GM23248 (cell line): ENCODE measurements around the gene SNRK. TPM values are rescaled to one million over a fixed set of nuclear protein-coding genes. Genes with fewer than 3 reads are reported as not detected.

Experiments
- DNase-seq: peaks from one replicate; pipeline ENCODE4 v3.0.0-alpha.2; 2015
- H2AFZ ChIP-seq: fragments of 200-600 bp; sonication (generic); 2 replicates; pipeline ENCODE4 v1.6.1; 2016; ENCODE audit warnings: antibody characterized with exemption
- H3F3A ChIP-seq: fragments of 200-600 bp; sonication (generic); 2 replicates; pipeline ENCODE4 v1.6.1; 2016; ENCODE audit warnings: mild to moderate bottlenecking, antibody characterized with exemption, mixed run types; ENCODE audit not compliant: insufficient read depth
- H3K27ac ChIP-seq: fragments of 200-600 bp; sonication (generic); 2 replicates; pipeline ENCODE4 v1.5.1; 2016; ENCODE audit warnings: mild to moderate bottlenecking
- H3K27me3 ChIP-seq: fragments of 200-600 bp; sonication (generic); replicated peaks from 2 replicates; pipeline ENCODE4 v1.6.1; 2016; ENCODE audit warnings: mild to moderate bottlenecking; ENCODE audit not compliant: insufficient read depth
- H3K36me3 ChIP-seq: fragments of 200-600 bp; sonication (generic); 2 replicates; pipeline ENCODE4 v1.6.1; 2016; ENCODE audit warnings: low read depth, mild to moderate bottlenecking
- H3K4me1 ChIP-seq: fragments of 200-600 bp; sonication (generic); 2 replicates; pipeline ENCODE4 v1.6.1; 2016; ENCODE audit warnings: mild to moderate bottlenecking; ENCODE audit not compliant: insufficient read depth
- H3K4me2 ChIP-seq: fragments of 200-600 bp; sonication (generic); one replicate; pipeline ENCODE4 v1.6.1; 2016; ENCODE audit warnings: mild to moderate bottlenecking; ENCODE audit not compliant: unreplicated experiment
- H3K4me3 ChIP-seq: fragments of 200-600 bp; sonication (generic); 2 replicates; pipeline ENCODE4 v1.5.1; 2016; ENCODE audit warnings: mild to moderate bottlenecking
- H3K79me2 ChIP-seq: fragments of 200-600 bp; sonication (generic); 2 replicates; pipeline ENCODE4 v1.6.1; 2016; ENCODE audit warnings: mild to moderate bottlenecking; ENCODE audit not compliant: insufficient read depth
- H3K9ac ChIP-seq: fragments of 200-600 bp; sonication (generic); 2 replicates; pipeline ENCODE4 v1.6.1; 2016; ENCODE audit warnings: mild to moderate bottlenecking
- H3K9me2 ChIP-seq: fragments of 200-600 bp; sonication (generic); 2 replicates; pipeline ENCODE4 v1.6.1; 2016; ENCODE audit warnings: mixed run types, mild to moderate bottlenecking, moderate library complexity; ENCODE audit not compliant: insufficient read depth
- H3K9me3 ChIP-seq: fragments of 200-600 bp; sonication (generic); one replicate; pipeline ENCODE4 v1.6.1; 2017; ENCODE audit warnings: low read depth
- H4K20me1 ChIP-seq: fragments of 200-600 bp; sonication (generic); 2 replicates; pipeline ENCODE4 v1.6.0; 2016; ENCODE audit not compliant: insufficient read depth
- EZH2 ChIP-seq: fragments of 200-600 bp; sonication (generic); IDR thresholded peaks from 2 replicates; pipeline ENCODE4 v1.6.1; 2018; ENCODE audit warnings: antibody characterized with exemption, mild to moderate bottlenecking; ENCODE audit not compliant: insufficient read depth, poor library complexity, severe bottlenecking
- EZH2phosphoT487 ChIP-seq: fragments of 200-600 bp; sonication (generic); IDR thresholded peaks from 2 replicates; pipeline ENCODE4 v1.6.1; 2018; ENCODE audit warnings: antibody characterized with exemption, moderate library complexity, mild to moderate bottlenecking, low read depth; ENCODE audit not compliant: insufficient read depth
- WGBS, 2 experiments: methylation state at CpG; one replicate each; pipeline ENCODE4 v1.1.6; 2015 to 2017; ENCODE audit warnings: low lambda C conversion rate in 2 of 2, low coverage in 1 of 2; ENCODE audit errors: missing lambda C conversion rate in 2 of 2; 5-methylcytosine and 5-hydroxymethylcytosine counted together
- in situ Hi-C: fragments of 300-500 bp; cut with MboI; formaldehyde crosslinking; loops from 2 replicates; pipeline ENCODE4 v1.15.0; 2020
- polyA plus RNA-seq: library from polyadenylated mRNA; unstranded; fragments of >200 nt; fragmentation: Nextera tagmentation; extraction: Ambion mirVana; gene quantifications from 2 replicates; pipeline ENCODE4 v1.2.1, GENCODE V29; 2016
- total RNA-seq: library from RNA; depleted of rRNA; stranded (reverse); fragments of >200 nt; shearing (Covaris generic); gene quantifications from 2 replicates; pipeline ENCODE4 v1.2.3, GENCODE V29; 2014

SNRK gene
- total and polyA plus RNA-seq, 2 experiments from 2014 or later: 6.4 to 15.0 TPM

- DNase-seq: no peak
- Histone ChIP-seq H3K27ac (no peak overlapping the region), H3K9ac (no peak overlapping the region), H3K4me1 (no peaks in the 10 kb centered on the region), H3K4me2 (no peak overlapping the region), H2AFZ (no peak overlapping the region), H3K4me3 (no peak overlapping the region), H4K20me1 (no peaks in the 10 kb centered on the region), H3K27me3 (peaks cover 21% of the 10 kb centered on the region; the same call in 1 of the 2 replicates), H3K9me2 (no peaks in the 10 kb centered on the region), H3K36me3 (no peaks in the 10 kb centered on the region), H3K79me2 (no peaks in the 10 kb centered on the region), H3K9me3 (no peaks in the 10 kb centered on the region), H3F3A (no peaks in the 10 kb centered on the region)
- TF ChIP-seq EZH2phosphoT487: no peak
- no peak for TF ChIP-seq EZH2
- in situ Hi-C loops: no loop called here
These were observed 36.9 kb upstream of the SNRK start for GRCh38 chr3:43249405-43249804.

- Histone ChIP-seq H3K4me2 (no peak overlapping the region), H3K27me3 (peaks cover 10% of the 10 kb centered on the region; the same call in 1 of the 2 replicates), H3K4me1 (no peaks in the 10 kb centered on the region), H2AFZ (no peak overlapping the region), H3K27ac (no peak overlapping the region), H3K9me3 (no peaks in the 10 kb centered on the region), H3F3A (no peaks in the 10 kb centered on the region), H3K9ac (no peak overlapping the region), H4K20me1 (no peaks in the 10 kb centered on the region), H3K4me3 (no peak overlapping the region), H3K79me2 (no peaks in the 10 kb centered on the region), H3K9me2 (no peaks in the 10 kb centered on the region), H3K36me3 (no peaks in the 10 kb centered on the region)
- 44 to 56% methylated on average over 4 of the region's 4 CpGs for WGBS, 2 experiments
- in situ Hi-C loops: no loop called here
- no peak for DNase-seq
- no peak for TF ChIP-seq EZH2phosphoT487
These were observed 33.0 kb upstream of the SNRK start for GRCh38 chr3:43253294-43253693.

DNA sequence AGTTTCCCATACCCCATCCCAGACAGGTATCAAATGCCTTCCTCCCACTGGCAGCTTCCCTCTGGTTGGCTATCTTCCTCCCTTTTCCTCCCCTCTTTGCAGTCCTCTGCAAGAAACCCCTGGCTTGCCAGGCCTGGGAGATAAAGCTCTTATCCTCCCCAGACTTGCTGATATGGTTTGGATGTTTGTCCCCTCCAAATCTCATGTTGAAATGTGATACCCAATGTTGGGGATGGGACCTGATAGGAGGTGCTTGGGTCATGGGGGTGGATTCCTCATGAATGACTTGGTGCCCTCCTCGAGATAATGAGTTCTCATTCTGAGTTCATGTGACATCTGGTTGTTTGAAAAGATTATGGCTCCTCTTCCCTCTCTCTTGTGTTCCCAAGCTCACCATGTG lies 32.2 kb upstream of the SNRK start:
- in situ Hi-C loops: no loop called here
- H3K4me2 ChIP-seq: no peak overlapping the region
- no peaks in the 10 kb centered on the region for H3F3A ChIP-seq
- DNase-seq: no peak
- WGBS, 2 experiments: 18 to 19% methylated on average over 1 of the region's 1 CpG
- TF ChIP-seq EZH2phosphoT487 (no peak), EZH2 (no peak)
- H4K20me1 ChIP-seq: no peaks in the 10 kb centered on the region
- peaks cover 6% of the 10 kb centered on the region; the same call in 1 of the 2 replicates for H3K27me3 ChIP-seq
- no peak overlapping the region for H3K4me3 ChIP-seq
- H2AFZ ChIP-seq: no peak overlapping the region
- no peaks in the 10 kb centered on the region for H3K36me3 ChIP-seq
- no peaks in the 10 kb centered on the region for H3K4me1 ChIP-seq
- no peaks in the 10 kb centered on the region for H3K9me2 ChIP-seq
- H3K9me3 ChIP-seq: no peaks in the 10 kb centered on the region
- H3K9ac ChIP-seq: no peak overlapping the region
- no peak overlapping the region for H3K27ac ChIP-seq
- H3K79me2 ChIP-seq: no peaks in the 10 kb centered on the region

- Histone ChIP-seq H3F3A (no peaks in the 10 kb centered on the region), H3K9ac (no peak overlapping the region), H3K4me1 (no peaks in the 10 kb centered on the region), H3K27me3 (peaks cover 6% of the 10 kb centered on the region; the same call in 1 of the 2 replicates), H3K9me2 (no peaks in the 10 kb centered on the region), H3K79me2 (no peaks in the 10 kb centered on the region), H3K4me3 (no peak overlapping the region), H3K27ac (no peak overlapping the region), H3K4me2 (no peak overlapping the region), H4K20me1 (no peaks in the 10 kb centered on the region), H3K9me3 (no peaks in the 10 kb centered on the region), H2AFZ (no peak overlapping the region), H3K36me3 (no peaks in the 10 kb centered on the region)
- no peak for TF ChIP-seq EZH2
- TF ChIP-seq EZH2phosphoT487: no peak
- WGBS, 2 experiments: 52 to 66% methylated on average over 2 of the region's 2 CpGs
- no peak for DNase-seq
- in situ Hi-C loops: no loop called here
These were observed 30.7 kb upstream of the SNRK start for GRCh38 chr3:43255662-43256061.

DNA sequence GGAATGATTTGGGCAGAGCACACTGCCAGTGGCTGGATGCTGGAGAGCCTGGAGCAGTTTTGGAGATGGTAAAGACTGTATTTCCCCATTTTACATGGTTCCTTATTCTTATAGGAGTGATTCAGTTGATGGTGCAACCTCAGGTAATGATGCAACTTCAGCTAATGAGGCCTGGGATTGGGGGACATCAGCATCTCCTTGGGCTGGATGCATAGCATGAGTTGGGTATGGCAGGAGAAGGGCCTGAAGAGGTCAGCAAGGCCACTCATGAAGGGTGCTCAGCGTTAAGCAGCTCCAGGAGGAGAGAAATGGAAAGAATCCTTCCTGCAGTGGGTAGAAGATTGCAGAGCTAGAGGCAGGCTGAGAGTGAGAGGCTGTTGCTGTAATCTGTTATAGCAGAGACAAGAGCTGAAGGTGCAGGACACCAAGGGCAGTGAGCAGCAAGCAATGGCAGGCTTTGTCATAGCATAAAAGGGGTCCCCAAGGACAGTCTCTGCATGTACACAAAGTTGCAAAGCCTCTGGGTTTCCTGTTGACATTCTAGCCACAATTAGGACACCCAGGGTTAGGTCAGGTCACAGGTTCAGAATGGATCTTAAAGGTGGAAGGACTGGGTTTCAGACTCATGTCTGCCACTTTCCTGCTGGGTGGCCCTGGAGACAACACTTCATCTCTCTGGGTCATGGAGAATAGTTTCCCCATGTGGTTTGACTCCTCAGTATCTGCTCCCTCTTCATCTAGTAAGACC lies 29.5 kb upstream of the SNRK start:
- in situ Hi-C loops: no loop called here
- Histone ChIP-seq H3K27ac (no peak overlapping the region), H4K20me1 (no peaks in the 10 kb centered on the region), H3K4me3 (no peak overlapping the region), H3K27me3 (peaks cover 6% of the 10 kb centered on the region; the same call in 1 of the 2 replicates), H3K9me2 (no peaks in the 10 kb centered on the region), H3K36me3 (no peaks in the 10 kb centered on the region), H3K9ac (no peak overlapping the region), H3K9me3 (no peaks in the 10 kb centered on the region), H3K79me2 (no peaks in the 10 kb centered on the region), H3F3A (no peaks in the 10 kb centered on the region), H3K4me1 (no peaks in the 10 kb centered on the region), H2AFZ (no peak overlapping the region), H3K4me2 (no peak overlapping the region)
- 60% methylated on average over 1 of the region's 1 CpG for WGBS, 2 experiments
- DNase-seq: peak; percentile 17
- TF ChIP-seq EZH2 (no peak), EZH2phosphoT487 (no peak)
